ENCODE measurements around the gene INO80.
A peak's percentile ranks its signal among the peaks of the same experiment; 100 is the strongest.

Gene INO80

GRCh38 chr15:41048852-41049251, 67.2 kb downstream of the INO80 start:
- no peaks in the 10 kb centered on the region for H3K9me3 Mint-ChIP-seq
- H3K27ac Mint-ChIP-seq = no peak overlapping the region
- no peaks in the 10 kb centered on the region for H3K27me3 Mint-ChIP-seq
- no peaks in the 10 kb centered on the region for H3K4me1 Mint-ChIP-seq (ENCODE audit: low read depth in 2 of 2)
- DNase-seq (no peak), ATAC-seq (replicated peaks) (no peak)
- no peak overlapping the region for H3K4me3 Mint-ChIP-seq
- peaks cover 74% of the 10 kb centered on the region for H3K36me3 Mint-ChIP-seq (ENCODE audit: insufficient read depth)

- Mint-ChIP-seq H3K4me1 (ENCODE audit: low read depth in 2 of 2) (no peaks in the 10 kb centered on the region), H3K27me3 (no peaks in the 10 kb centered on the region), H3K4me3 (no peak overlapping the region), H3K9me3 (no peaks in the 10 kb centered on the region), H3K36me3 (ENCODE audit: insufficient read depth) (peaks cover 70% of the 10 kb centered on the region), H3K27ac (no peak overlapping the region)
- DNase-seq = no peak
- no peak for ATAC-seq (replicated peaks)
Observed at GRCh38 chr15:41048397-41048796, 67.7 kb downstream of the INO80 start.

- Mint-ChIP-seq H3K4me1 (ENCODE audit: low read depth in 2 of 2) (no peaks in the 10 kb centered on the region), H3K9me3 (no peaks in the 10 kb centered on the region), H3K27ac (no peak overlapping the region), H3K27me3 (no peaks in the 10 kb centered on the region), H3K4me3 (no peak overlapping the region), H3K36me3 (ENCODE audit: insufficient read depth) (peaks cover 67% of the 10 kb centered on the region)
- DNase-seq (no peak), ATAC-seq (replicated peaks) (no peak)
Observed at GRCh38 chr15:41047474-41047873, 68.6 kb downstream of the INO80 start.

- Mint-ChIP-seq H3K4me1 (ENCODE audit: low read depth in 2 of 2) (peaks cover 0 to 8% of the 10 kb centered on the region in 2 donors), H3K9me3 (no peaks in the 10 kb centered on the region), H3K36me3 (ENCODE audit: insufficient read depth) (peaks cover 61% of the 10 kb centered on the region), H3K4me3 (no peak overlapping the region), H3K27me3 (no peaks in the 10 kb centered on the region), H3K27ac (peak overlapping the region in 1 of 2 donors; percentile 28)
- DNase-seq (no peak), ATAC-seq (replicated peaks) (no peak)
Observed at GRCh38 chr15:41043276-41043951, 72.7 kb downstream of the INO80 start.

- Mint-ChIP-seq H3K9me3 (no peaks in the 10 kb centered on the region), H3K4me3 (no peak overlapping the region), H3K36me3 (ENCODE audit: insufficient read depth) (peaks cover 57% of the 10 kb centered on the region), H3K27me3 (no peaks in the 10 kb centered on the region), H3K4me1 (ENCODE audit: low read depth in 2 of 2) (peaks cover 0 to 8% of the 10 kb centered on the region in 2 donors), H3K27ac (peak overlapping the region in 1 of 2 donors; percentile 28)
- DNase-seq (no peak), ATAC-seq (replicated peaks) (no peak)
Observed at GRCh38 chr15:41042851-41043250, 73.2 kb downstream of the INO80 start.

- peaks cover 0 to 8% of the 10 kb centered on the region in 2 donors for H3K4me1 Mint-ChIP-seq (ENCODE audit: low read depth in 2 of 2)
- no peaks in the 10 kb centered on the region for H3K9me3 Mint-ChIP-seq
- DNase-seq (no peak), ATAC-seq (replicated peaks) (no peak)
- H3K4me3 Mint-ChIP-seq = no peak overlapping the region
- peaks cover 46% of the 10 kb centered on the region for H3K36me3 Mint-ChIP-seq (ENCODE audit: insufficient read depth)
- peak overlapping the region in 1 of 2 donors; percentile 1 for H3K27ac Mint-ChIP-seq
- no peaks in the 10 kb centered on the region for H3K27me3 Mint-ChIP-seq
Observed at GRCh38 chr15:41039121-41039520, 77.0 kb downstream of the INO80 start.

GRCh38 chr15:41032079-41032328, 84.1 kb downstream of the INO80 start:
- ATAC-seq (replicated peaks) (no peak), DNase-seq (no peak)
- Mint-ChIP-seq H3K9me3 (no peaks in the 10 kb centered on the region), H3K4me3 (no peak overlapping the region), H3K36me3 (ENCODE audit: insufficient read depth) (peaks cover 36% of the 10 kb centered on the region), H3K27ac (peak overlapping the region in 1 of 2 donors; percentile 67), H3K27me3 (no peaks in the 10 kb centered on the region), H3K4me1 (ENCODE audit: low read depth in 2 of 2) (peaks cover 0 to 2% of the 10 kb centered on the region in 2 donors)

- ATAC-seq (replicated peaks) (no peak), DNase-seq (no peak)
- Mint-ChIP-seq H3K4me3 (no peak overlapping the region), H3K27ac (peak overlapping the region; percentile 3 to 22), H3K9me3 (no peaks in the 10 kb centered on the region), H3K27me3 (no peaks in the 10 kb centered on the region), H3K4me1 (ENCODE audit: low read depth in 2 of 2) (peaks cover 0 to 2% of the 10 kb centered on the region in 2 donors), H3K36me3 (ENCODE audit: insufficient read depth) (peaks cover 37% of the 10 kb centered on the region)
Observed at GRCh38 chr15:41031232-41032078, 84.6 kb downstream of the INO80 start.

GRCh38 chr15:41028853-41029252, 87.2 kb downstream of the INO80 start:
- peaks cover 0 to 2% of the 10 kb centered on the region in 2 donors for H3K4me1 Mint-ChIP-seq (ENCODE audit: low read depth in 2 of 2)
- H3K27me3 Mint-ChIP-seq = no peaks in the 10 kb centered on the region
- no peak for ATAC-seq (replicated peaks)
- no peak overlapping the region for H3K27ac Mint-ChIP-seq
- H3K9me3 Mint-ChIP-seq = no peaks in the 10 kb centered on the region
- no peak for DNase-seq
- H3K4me3 Mint-ChIP-seq = no peak overlapping the region
- H3K36me3 Mint-ChIP-seq (ENCODE audit: insufficient read depth) = peaks cover 45% of the 10 kb centered on the region

GRCh38 chr15:41025393-41025792, 90.7 kb downstream of the INO80 start:
- no peak for ATAC-seq (replicated peaks)
- H3K27ac Mint-ChIP-seq = no peak overlapping the region

GRCh38 chr15:41024885-41025284, 91.2 kb downstream of the INO80 start:
- Mint-ChIP-seq H3K27me3 (no peaks in the 10 kb centered on the region), H3K36me3 (ENCODE audit: insufficient read depth) (peaks cover 49% of the 10 kb centered on the region), H3K27ac (no peak overlapping the region), H3K4me3 (no peak overlapping the region), H3K9me3 (no peaks in the 10 kb centered on the region), H3K4me1 (ENCODE audit: low read depth in 2 of 2) (peaks cover 0 to 2% of the 10 kb centered on the region in 2 donors)
- no peak for ATAC-seq (replicated peaks)
- DNase-seq = no peak

More at GRCh38 chr15:41025393-41025792, 90.7 kb downstream of the INO80 start:
- peaks cover 0 to 2% of the 10 kb centered on the region in 2 donors for H3K4me1 Mint-ChIP-seq (ENCODE audit: low read depth in 2 of 2)
- H3K36me3 Mint-ChIP-seq (ENCODE audit: insufficient read depth) = peaks cover 52% of the 10 kb centered on the region
- no peaks in the 10 kb centered on the region for H3K9me3 Mint-ChIP-seq
- H3K4me3 Mint-ChIP-seq = no peak overlapping the region
- H3K27me3 Mint-ChIP-seq = no peaks in the 10 kb centered on the region
- no peak for DNase-seq

- Mint-ChIP-seq H3K36me3 (ENCODE audit: insufficient read depth) (peaks cover 50% of the 10 kb centered on the region), H3K9me3 (no peaks in the 10 kb centered on the region), H3K4me3 (no peak overlapping the region), H3K27me3 (no peaks in the 10 kb centered on the region), H3K27ac (no peak overlapping the region), H3K4me1 (ENCODE audit: low read depth in 2 of 2) (peaks cover 0 to 2% of the 10 kb centered on the region in 2 donors)
- no peak for DNase-seq
- ATAC-seq (replicated peaks) = no peak
Observed at GRCh38 chr15:41024131-41024530, 91.9 kb downstream of the INO80 start.

GRCh38 chr15:41022487-41023090, 93.5 kb downstream of the INO80 start:
- H3K4me1 Mint-ChIP-seq (ENCODE audit: low read depth in 2 of 2) = peaks cover 0 to 2% of the 10 kb centered on the region in 2 donors
- peak; percentile 52 for ATAC-seq (replicated peaks)
- no peak overlapping the region for H3K27ac Mint-ChIP-seq
- no peaks in the 10 kb centered on the region for H3K9me3 Mint-ChIP-seq
- H3K27me3 Mint-ChIP-seq = no peaks in the 10 kb centered on the region
- DNase-seq = peak; percentile 17 to 45 (median 24)
- peaks cover 52% of the 10 kb centered on the region for H3K36me3 Mint-ChIP-seq (ENCODE audit: insufficient read depth)
- H3K4me3 Mint-ChIP-seq = no peak overlapping the region

- Mint-ChIP-seq H3K36me3 (ENCODE audit: insufficient read depth) (peaks cover 50% of the 10 kb centered on the region), H3K27me3 (no peaks in the 10 kb centered on the region), H3K4me3 (no peak overlapping the region), H3K9me3 (no peaks in the 10 kb centered on the region), H3K27ac (no peak overlapping the region), H3K4me1 (ENCODE audit: low read depth in 2 of 2) (peaks cover 0 to 2% of the 10 kb centered on the region in 2 donors)
- ATAC-seq (replicated peaks) = no peak
- DNase-seq = no peak
Observed at GRCh38 chr15:41020829-41021228, 95.3 kb downstream of the INO80 start.

Measured in effector memory CD8-positive, alpha-beta T cell (primary cell).